SK-N-SH treated with all-trans-retinoic acid at 6 μM for 48 hours (cell line): Measurements from ENCODE around the gene CLEC16A.

Experiments
- ATAC-seq: fragments of 200-7000 bp; cut with Tn5 transposase; 3 replicates; pipeline ENCODE4 v1.9.1; 2020; ENCODE audit warnings: mild to moderate bottlenecking, moderate library complexity
- ARNTL ChIP-seq: fragments of 450-650 bp; formaldehyde crosslinking; IDR thresholded peaks from 2 replicates; pipeline ENCODE4 v1.5.0; 2020; ENCODE audit warnings: low read depth, mild to moderate bottlenecking, moderate library complexity, borderline replicate concordance
- BACH2 ChIP-seq: fragments of 250-450 bp; sonication (Bioruptor Pico); IDR thresholded peaks from 2 replicates; pipeline ENCODE4 v1.9.0; 2021; ENCODE audit warnings: mild to moderate bottlenecking, borderline replicate concordance
- CREB5 ChIP-seq: fragments of 250-450 bp; sonication (Bioruptor Pico); IDR thresholded peaks from 2 replicates; pipeline ENCODE4 v1.5.1; 2020; ENCODE audit warnings: low read depth, mild to moderate bottlenecking, moderate library complexity
- CSDC2 ChIP-seq: fragments of 250-450 bp; sonication (Bioruptor Pico); IDR thresholded peaks from 2 replicates; pipeline ENCODE4 v1.5.0; 2020; ENCODE audit warnings: mild to moderate bottlenecking, moderate library complexity
- ESRRG ChIP-seq: fragments of 250-450 bp; sonication (Bioruptor Pico); IDR thresholded peaks from 2 replicates; pipeline ENCODE4 v1.6.1; 2021; ENCODE audit warnings: mild to moderate bottlenecking
- GLIS3 ChIP-seq: fragments of 250-450 bp; sonication (Bioruptor Pico); IDR thresholded peaks from 2 replicates; pipeline ENCODE4 v1.5.0; 2020; ENCODE audit warnings: mild to moderate bottlenecking, moderate library complexity
- OSR1 ChIP-seq: fragments of 250-450 bp; sonication (Bioruptor Pico); IDR thresholded peaks from 2 replicates; pipeline ENCODE4 v1.8.0; 2022; ENCODE audit warnings: moderate library complexity, mild to moderate bottlenecking, inconsistent platforms
- PPARA ChIP-seq: fragments of 250-450 bp; sonication (Bioruptor Pico); IDR thresholded peaks from 2 replicates; pipeline ENCODE4 v1.5.0; 2020; ENCODE audit warnings: mild to moderate bottlenecking, borderline replicate concordance
- RARB ChIP-seq: fragments of 250-450 bp; sonication (Bioruptor Pico); IDR thresholded peaks from 2 replicates; pipeline ENCODE4 v1.8.0; 2021; ENCODE audit warnings: mild to moderate bottlenecking, moderate library complexity
- SNAI2 ChIP-seq: fragments of 250-450 bp; sonication (Bioruptor Pico); IDR thresholded peaks from 2 replicates; pipeline ENCODE4 v1.5.0; 2020; ENCODE audit warnings: mild to moderate bottlenecking, moderate library complexity
- TCF4 ChIP-seq: fragments of 250-450 bp; sonication (Bioruptor Pico); IDR thresholded peaks from 2 replicates; pipeline ENCODE4 v1.8.0; 2021; ENCODE audit warnings: mild to moderate bottlenecking, moderate library complexity, borderline replicate concordance
- TOX ChIP-seq: fragments of 250-450 bp; sonication (Bioruptor Pico); IDR thresholded peaks from 2 replicates; pipeline ENCODE4 v1.8.0; 2021; ENCODE audit warnings: mild to moderate bottlenecking, moderate library complexity, borderline replicate concordance
- TSHZ2 ChIP-seq: fragments of 250-450 bp; sonication (Bioruptor Pico); IDR thresholded peaks from 2 replicates; pipeline ENCODE4 v1.5.0; 2020; ENCODE audit warnings: mild to moderate bottlenecking, moderate library complexity
- ZC3H10 ChIP-seq: fragments of 250-450 bp; sonication (Bioruptor Pico); IDR thresholded peaks from 2 replicates; pipeline ENCODE4 v1.5.1; 2021; ENCODE audit warnings: mild to moderate bottlenecking, moderate library complexity
- ZFP3 ChIP-seq: fragments of 250-450 bp; sonication (Bioruptor Pico); IDR thresholded peaks from 2 replicates; pipeline ENCODE4 v1.5.0; 2020; ENCODE audit warnings: mild to moderate bottlenecking, moderate library complexity
- ZFP30 ChIP-seq: fragments of 450-650 bp; formaldehyde crosslinking; IDR thresholded peaks from 2 replicates; pipeline ENCODE4 v1.5.0; 2022; ENCODE audit warnings: mild to moderate bottlenecking, moderate library complexity
- ZNF565 ChIP-seq: fragments of 450-650 bp; formaldehyde crosslinking; conservative IDR thresholded peaks from 2 replicates; pipeline ENCODE4 v1.5.0; 2020; ENCODE audit warnings: low read depth, mild to moderate bottlenecking, moderate library complexity
- ZNF70 ChIP-seq: fragments of 450-650 bp; formaldehyde crosslinking; IDR thresholded peaks from 2 replicates; pipeline ENCODE4 v1.5.0; 2020; ENCODE audit warnings: mild to moderate bottlenecking, moderate library complexity
- ZNF8 ChIP-seq: fragments of 450-650 bp; formaldehyde crosslinking; IDR thresholded peaks from 2 replicates; pipeline ENCODE4 v1.5.0; 2020; ENCODE audit warnings: mild to moderate bottlenecking, moderate library complexity
- TF ChIP-seq, protein P1 (sequence below): fragments of 250-450 bp; sonication (Bioruptor Pico); IDR thresholded peaks from 2 replicates; pipeline ENCODE4 v1.8.0; 2020; ENCODE audit warnings: mild to moderate bottlenecking, moderate library complexity, borderline replicate concordance

Gene CLEC16A

DNA sequence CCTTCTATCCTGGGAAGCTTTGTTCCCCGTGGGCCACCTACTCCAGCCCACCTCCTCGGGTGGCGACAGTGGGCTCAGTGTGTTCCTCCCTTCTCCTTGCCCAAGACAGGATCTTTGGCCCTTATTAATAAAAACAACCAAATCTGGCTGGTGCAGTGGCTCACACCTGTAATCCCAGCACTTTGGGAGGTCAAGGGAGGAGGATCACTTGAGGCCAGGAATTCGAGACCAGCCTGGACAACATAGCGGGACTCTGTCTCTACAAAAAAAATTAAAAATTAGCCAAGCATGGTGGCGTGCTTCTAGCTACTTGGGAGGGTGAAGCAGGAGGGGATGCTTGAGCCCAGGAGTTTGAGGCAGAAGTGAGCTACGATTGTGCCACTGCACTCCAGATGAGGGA is 269.4 kb downstream of the CLEC16A start (continued):
- TF ChIP-seq ZC3H10 (CRISPR knock-in tag), result no peak
- TF ChIP-seq BACH2 (CRISPR knock-in tag), result no peak
- no peak for TF ChIP-seq TSHZ2
- TF ChIP-seq TCF4, result no peak
- TF ChIP-seq ZNF70 (CRISPR knock-in tag), result no peak
- TF ChIP-seq, protein P1, sequence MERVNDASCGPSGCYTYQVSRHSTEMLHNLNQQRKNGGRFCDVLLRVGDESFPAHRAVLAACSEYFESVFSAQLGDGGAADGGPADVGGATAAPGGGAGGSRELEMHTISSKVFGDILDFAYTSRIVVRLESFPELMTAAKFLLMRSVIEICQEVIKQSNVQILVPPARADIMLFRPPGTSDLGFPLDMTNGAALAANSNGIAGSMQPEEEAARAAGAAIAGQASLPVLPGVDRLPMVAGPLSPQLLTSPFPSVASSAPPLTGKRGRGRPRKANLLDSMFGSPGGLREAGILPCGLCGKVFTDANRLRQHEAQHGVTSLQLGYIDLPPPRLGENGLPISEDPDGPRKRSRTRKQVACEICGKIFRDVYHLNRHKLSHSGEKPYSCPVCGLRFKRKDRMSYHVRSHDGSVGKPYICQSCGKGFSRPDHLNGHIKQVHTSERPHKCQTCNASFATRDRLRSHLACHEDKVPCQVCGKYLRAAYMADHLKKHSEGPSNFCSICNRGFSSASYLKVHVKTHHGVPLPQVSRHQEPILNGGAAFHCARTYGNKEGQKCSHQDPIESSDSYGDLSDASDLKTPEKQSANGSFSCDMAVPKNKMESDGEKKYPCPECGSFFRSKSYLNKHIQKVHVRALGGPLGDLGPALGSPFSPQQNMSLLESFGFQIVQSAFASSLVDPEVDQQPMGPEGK (CRISPR knock-in tag), result no peak
- TF ChIP-seq ESRRG, result no peak
- no peak for TF ChIP-seq ZNF8
- TF ChIP-seq, all 23 proteins: peak for 0

GRCh38 chr16:11215935-11216556 is 271.7 kb downstream of the CLEC16A start:
- no peak for TF ChIP-seq RARB (CRISPR knock-in tag)
- TF ChIP-seq SNAI2 (CRISPR knock-in tag), result no peak
- TF ChIP-seq TOX (CRISPR knock-in tag), result no peak
- no peak for TF ChIP-seq ZNF565 (CRISPR knock-in tag)
- TF ChIP-seq CREB5 (CRISPR knock-in tag), result no peak
- no peak for TF ChIP-seq PPARA
- no peak for TF ChIP-seq ZC3H10 (CRISPR knock-in tag)
- no peak for TF ChIP-seq GLIS3 (CRISPR knock-in tag)
- no peak for TF ChIP-seq ZNF8
- TF ChIP-seq OSR1, result no peak
- no peak for TF ChIP-seq TSHZ2
- no peak for TF ChIP-seq CSDC2 (CRISPR knock-in tag)
- TF ChIP-seq, protein P1 (CRISPR knock-in tag), result no peak
- TF ChIP-seq ARNTL (CRISPR knock-in tag), result no peak
- TF ChIP-seq ZFP30 (CRISPR knock-in tag), result no peak
- no peak for TF ChIP-seq ZFP3
- ATAC-seq, result no peak
